Fibroblast of skin of left quadriceps (primary cell): ENCODE results near the gene PGF.

ENCODE experiments used
- DNase-seq, 2 experiments: peaks; one replicate each; pipeline ENCODE4 v3.0.0-alpha.2; 2013; ENCODE audit warnings: low read depth in 2 of 2

PGF gene

DNA sequence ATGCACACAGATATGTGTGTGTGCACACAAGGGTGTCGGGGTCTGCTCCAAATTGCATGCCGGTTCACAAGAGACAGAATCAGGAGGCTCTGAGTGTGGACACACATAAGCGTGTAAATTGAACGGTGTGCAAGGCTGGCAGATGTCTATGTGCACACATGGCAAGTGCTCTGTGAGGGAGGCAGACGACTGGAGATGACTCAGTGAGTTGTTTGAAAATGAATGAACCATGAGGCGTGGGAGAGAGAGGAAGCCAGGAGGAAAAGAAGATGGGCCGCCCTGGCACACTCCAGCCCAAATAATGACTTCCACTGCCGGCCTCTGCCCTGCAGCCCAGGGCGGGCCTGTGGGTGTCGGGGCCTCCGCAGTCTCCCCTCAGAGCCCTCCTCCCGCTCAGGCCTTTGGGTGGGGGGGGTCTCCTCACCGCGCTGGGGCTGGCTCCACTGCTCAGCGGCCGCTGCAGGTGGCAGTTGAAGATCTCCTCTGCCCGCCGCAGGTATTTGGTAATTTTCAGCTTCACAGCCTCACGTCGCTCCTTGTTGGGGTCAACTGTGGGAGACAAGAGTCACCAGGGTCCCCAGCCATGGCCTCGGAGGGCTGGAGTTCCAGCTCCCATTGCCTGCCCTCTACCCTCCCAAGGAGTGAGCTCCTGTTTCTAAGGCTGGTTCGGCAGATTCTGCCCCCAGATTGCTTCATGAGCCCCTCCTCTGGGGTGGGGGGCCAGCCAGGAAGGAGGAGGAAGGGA lies 35.8 kb downstream of the PGF start:
- DNase-seq = no peak

DNA sequence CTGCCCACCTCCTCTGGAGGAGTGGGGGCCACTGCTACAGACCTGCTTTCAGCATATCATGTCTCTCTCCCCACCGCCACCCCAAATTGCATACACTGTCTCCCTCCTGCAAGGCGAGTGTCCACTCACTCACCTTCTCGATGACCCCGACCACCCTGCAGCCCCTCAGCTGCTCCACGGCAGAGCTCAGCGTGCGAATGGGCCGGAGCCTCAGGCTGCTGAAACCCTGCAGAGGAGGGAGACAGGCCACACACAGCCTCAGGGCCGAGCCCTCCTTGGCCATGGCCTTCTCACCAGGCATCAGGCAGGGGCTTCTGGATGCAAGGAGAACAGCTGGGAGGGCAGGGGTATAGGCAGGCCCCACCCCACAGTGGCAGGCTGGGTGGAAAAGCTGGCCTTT lies 37.0 kb downstream of the PGF start:
- DNase-seq = no peak

DNA sequence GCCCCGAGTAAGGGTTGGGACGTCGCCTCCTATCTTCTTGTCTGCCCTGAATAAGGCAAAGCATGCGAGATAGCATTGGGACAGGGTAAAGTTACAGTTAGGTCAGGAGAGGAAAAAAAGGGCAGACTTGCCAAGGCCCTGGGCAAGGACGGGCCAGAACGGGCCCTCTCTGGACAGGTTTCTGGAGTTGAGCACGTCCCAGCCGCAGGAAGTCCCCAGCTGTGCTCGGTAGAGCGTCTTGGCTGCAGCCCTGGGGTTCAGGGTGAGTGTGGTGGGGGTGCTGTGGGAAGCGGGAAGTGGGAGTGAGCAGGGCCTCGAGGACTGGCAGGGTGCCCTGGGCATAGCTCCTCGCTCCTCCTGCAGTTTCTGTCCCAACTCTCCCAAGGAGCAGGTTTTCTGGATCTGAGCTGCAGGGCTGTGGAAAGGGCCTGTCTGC lies 37.7 kb downstream of the PGF start:
- no peak for DNase-seq

DNA sequence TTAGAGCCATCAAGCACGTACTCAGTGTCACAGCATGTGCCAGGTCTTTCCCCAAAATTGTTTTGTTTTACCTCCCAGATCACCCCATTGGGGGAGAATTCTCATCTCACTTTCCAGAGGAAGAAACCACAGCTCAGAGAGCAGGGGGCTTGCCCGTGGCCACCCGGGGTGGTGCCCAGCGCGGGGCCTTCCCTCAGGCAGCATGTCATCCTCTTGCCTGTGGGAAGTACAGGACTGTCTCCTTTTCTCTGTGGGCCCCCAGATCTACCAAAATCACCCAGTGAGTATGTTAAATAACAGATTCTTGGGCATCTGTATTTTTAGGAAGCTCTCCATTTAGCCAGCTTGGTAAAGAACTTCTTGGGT lies 38.2 kb downstream of the PGF start:
- no peak for DNase-seq

DNA sequence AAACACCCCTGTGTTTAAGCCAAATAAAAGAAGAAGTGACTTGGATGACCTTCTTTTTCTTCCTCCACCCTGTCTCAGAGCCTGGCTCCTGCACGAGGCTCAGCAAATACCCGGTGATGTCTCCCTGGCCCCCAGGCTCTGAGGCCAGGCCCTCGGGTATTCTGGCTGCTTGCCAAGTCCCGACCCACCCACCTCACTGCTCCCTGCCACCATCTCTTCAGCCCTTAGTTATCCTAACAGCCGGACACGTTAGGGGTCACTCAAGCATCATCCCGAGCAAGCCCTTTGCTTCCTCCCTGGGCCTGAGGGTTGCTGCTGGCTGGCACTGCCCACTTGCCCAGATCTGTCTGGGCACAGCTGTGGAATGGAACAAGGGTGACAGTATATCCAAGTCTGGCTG lies 39.6 kb downstream of the PGF start:
- no peak for DNase-seq

DNA sequence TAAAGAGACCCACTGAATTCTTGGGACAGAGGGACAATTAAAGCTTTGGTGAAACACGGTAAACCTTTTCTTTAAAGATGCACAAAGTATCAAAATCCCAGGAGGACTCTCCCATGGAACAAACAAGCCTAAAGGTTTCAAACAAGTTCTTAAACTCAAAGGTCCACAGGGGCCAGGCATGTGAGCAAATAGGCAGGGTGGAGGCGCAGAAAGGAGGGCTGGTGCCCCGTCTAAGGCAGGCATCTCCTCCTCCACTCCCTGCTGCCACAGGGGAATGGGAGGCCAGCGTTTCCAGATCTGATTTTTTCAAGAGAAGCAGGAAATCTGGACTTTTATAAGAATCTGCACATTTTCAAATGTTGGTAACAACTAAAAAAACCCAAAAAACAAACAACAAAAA lies 40.0 kb downstream of the PGF start:
- no peak for DNase-seq

DNA sequence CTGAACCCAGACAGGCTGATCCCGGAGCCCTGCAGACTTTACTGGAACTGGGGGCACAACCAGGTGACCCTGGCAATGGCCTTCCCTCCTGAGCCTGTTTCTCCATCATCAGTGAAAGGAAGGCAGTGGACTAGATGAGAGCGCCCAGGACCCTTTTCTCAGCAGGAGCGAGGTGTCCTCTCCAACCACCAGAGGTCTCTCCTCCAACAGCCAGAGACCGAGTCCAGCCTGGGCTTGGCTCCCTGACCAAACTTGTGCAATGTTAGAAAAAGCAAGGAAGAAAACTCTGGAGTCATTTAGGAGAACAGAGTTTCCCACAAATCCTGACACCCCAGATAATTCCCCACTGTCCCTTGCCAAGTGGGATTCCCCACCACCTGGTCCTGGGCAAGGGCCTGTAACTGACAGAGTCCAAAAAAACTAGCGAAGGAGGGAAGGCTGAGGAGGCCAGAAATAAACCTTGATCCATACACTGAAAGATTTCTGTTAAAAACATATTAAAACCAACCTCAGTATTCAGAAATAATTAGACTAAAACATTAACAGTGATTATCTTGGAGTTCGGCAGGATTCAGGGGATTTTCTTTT lies 41.3 kb downstream of the PGF start:
- peak; percentile 44 to 45 for DNase-seq

DNA sequence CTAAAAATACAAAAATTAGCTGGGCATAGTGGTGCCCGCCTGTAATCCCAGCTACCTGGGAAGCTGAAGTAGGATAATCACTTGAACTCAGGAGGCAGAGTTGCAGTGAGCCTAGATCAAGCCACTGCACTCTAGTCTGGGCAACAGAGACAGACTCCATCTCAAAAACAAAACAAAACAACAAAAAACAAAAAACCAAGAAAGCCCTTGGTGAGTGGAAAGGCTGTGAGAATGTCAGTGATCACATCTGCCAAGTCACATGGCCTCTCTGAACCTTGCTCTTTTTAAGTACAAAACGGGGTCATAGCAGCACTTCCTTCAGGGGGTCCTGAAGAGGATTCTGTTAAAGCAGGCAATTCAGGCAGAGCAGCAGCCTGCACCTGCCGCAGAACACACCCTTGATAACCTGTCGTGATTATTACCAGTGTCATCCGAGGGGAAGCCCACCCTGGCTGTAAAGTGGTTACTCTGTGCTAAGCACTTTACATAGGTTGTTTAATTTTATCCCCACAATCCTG lies 41.9 kb downstream of the PGF start:
- no peak for DNase-seq

DNA sequence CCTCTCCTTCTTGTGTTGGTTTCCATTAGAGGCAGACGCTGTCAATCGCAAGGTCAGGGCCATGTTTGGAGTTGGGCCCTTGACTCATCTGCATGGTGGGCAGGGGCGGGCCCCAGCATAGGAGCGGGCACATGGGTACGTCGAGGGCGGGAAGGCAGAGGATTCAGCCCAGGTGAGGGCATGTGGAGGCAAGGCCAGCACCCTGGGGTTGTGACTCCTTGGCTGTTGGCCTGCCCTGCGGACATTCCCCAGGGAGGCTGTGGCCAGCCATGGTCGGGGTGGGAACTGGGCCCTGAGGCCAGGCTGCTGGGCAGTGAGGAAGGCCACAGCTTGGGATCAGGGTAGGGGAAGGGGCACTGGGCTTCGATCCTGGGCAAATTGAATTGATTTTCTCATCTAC lies 42.6 kb downstream of the PGF start:
- DNase-seq = no peak

DNA sequence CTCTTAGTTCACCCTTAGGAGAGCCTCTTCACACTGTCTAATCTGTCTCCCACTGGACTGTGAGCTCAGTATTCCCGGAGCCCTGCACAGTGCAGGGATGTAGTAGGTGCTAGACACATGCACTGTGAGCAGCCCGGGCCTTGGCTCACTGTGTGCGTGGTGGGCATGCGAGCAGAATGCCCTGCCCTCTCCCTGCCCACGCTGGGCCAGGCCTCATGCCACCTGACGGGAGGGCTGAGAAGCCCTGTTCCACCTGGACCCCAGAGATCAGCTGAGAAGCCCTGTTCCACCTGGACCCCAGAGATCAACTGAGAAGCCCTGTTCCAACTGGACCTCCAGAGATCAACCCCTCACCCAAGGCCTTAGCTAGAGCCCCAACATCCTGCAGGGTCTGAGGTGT lies 43.3 kb downstream of the PGF start:
- no peak for DNase-seq

DNA sequence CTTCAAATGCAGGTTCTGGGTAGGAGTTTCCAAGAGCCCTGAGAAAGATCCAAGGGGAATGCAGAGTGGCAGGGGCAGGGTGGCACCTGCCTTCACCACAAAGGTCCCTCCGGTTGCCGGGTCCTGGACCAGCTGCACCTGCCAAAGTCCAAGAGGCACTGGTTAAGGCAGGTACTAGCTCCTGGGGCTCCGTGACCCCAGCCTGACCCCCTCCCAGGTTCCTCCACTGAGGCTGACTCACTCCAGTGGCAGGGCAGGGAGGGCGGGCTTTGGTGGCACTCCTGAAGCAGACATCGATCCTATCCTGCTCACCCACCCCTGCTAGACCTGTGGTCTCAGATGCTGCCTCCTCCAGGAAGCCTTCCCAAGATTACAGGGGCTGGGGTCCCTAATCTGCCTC lies 43.7 kb downstream of the PGF start:
- no peak for DNase-seq

DNA sequence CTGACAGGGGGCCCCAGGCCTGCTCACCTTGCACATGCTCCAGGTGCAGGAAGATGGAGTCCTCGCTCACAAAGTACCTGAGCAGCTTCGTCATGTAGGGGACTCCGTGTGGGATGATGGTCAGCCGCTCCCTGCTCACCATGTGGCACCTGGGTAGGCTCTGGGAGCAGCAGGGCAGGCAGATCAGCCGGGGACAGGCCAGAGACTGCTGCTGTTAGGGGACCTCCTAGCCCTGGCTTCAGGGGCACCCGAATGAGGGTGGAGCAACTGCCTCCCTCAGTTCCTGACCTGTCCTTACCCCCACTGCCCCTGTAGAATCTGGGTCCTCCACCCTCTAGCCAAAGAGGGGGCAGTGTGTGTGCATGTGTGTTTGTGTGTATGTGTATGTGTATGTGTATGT lies 44.2 kb downstream of the PGF start:
- DNase-seq = no peak

DNA sequence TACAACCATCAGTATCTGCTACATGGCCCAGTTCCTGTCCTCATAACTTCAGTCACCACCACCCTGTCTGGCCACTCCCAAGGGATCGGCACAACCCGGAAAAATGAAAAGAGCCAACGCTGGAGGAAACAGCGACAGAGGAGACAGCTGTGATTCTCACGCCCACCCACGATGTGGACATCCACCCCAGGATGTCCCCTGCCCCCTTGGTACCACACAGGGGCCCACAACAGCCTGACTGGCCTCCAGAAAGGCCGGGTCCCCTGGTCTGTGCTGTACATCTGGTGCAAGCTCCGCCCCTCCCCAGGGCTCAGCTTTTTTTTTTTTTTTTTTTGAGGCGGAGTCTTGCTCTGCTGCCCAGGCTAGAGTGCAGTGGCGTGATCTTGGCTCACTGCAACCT lies 44.8 kb downstream of the PGF start:
- DNase-seq = no peak

DNA sequence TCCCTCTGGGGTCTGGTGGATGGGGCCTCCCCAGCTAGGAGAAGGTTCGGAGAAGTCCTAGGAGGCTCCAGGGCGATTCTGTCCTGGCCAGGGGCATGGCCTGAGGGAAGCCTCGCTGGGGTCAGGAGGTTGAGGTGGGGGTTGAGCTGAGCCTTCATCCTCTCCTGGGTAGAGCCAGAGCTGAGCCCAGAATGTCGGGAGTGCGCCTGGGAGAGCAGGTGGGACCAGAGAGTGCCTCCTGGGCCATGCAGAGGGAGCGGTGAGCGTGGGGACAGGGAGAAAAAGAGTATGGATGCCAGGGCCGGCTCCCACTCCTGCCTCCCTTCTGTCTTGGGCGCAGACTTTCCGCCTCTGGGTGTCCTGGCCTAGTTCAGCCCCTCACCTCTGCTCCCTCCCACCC lies 45.5 kb downstream of the PGF start:
- no peak for DNase-seq

DNA sequence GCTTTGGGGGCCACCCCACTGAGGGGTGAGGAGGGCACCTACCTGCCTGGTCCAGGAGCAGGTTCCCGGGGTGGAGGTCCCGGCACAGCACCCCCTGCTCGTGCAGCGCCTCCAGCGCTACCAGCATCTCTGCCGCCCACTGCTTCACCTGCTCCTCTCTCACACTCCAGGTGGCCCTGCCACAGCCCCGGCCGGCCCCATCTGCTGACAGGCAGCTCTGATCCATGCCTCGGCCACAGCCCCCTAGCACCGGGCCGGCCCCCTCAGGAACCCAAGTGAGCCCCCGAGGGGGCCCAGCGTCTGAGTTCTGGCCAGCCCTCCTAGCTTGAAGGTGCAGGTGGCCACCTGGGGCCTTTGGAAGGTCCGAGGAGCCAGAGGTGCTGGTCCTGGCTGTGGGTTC lies 45.9 kb downstream of the PGF start:
- DNase-seq = no peak

DNA sequence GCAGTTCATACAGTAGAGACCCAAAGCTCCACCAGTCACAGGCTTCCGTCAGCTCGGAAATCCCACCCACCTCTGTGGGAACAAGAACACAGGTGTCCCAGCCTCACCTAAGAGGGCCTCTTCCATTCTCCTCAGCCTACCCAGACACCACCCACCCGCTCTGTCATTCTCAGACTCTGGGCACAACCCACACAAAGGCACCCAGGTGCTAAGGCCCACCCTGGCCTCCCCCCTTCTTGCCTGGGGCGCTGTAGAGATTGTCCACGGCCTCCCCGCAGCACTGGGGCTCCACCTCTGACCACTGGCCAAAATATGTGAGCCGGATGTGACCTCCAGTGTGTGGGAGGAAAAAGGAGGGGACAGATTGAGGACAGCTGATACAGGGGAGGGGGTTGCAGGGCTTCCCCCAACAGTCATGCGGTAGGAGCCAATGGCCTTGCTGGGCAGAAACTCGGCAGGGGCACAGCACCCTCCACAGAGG lies 46.5 kb downstream of the PGF start:
- DNase-seq = no peak

DNA sequence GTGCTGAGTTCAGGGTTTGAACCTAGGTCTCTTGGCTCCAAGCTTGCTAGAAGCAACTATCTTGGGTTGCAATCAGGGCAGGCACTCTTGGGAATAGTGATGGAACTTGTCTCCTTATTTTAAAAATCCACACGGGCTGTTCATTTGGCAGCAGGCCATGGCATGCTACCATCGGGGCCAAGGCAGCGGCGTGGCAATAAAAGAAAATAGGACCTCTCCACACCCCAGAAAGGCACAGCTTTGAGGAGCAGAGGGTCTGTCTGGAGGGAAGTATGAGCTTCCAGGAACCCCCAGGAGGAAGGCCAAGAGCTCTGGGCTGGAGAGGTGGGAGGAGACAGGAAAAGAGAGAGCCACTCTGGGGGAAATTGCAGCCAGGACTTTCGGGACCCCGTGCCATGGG lies 47.7 kb downstream of the PGF start:
- DNase-seq = no peak

DNA sequence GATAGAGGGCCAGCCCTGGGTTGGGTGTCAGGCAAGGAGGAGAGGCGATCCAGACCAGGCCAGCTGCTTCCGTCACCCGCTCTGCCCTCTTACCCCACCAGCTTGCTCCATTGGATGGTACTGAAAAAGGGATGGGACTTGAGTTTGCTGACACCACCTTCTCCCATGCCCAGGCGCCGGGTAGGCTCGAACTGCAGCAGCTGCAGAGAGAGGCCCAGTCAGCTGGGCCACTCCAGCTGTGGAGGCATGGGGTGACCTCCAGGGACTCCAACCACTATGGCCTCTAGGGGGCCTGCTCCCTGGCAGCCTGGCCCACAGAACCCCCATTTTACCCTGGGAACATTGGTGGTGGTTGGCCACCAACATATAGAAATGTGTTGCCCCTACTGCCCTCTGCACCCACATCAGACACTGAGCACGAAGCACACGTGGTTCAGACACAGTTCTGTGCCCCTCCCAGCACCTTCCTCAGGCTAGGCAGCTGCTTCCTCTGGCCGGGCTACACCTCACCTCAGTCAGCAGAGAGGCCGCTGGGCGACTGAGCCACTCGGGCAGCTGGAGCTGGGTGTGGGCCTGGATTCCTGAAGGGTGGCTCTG lies 48.4 kb downstream of the PGF start:
- DNase-seq = no peak

DNA sequence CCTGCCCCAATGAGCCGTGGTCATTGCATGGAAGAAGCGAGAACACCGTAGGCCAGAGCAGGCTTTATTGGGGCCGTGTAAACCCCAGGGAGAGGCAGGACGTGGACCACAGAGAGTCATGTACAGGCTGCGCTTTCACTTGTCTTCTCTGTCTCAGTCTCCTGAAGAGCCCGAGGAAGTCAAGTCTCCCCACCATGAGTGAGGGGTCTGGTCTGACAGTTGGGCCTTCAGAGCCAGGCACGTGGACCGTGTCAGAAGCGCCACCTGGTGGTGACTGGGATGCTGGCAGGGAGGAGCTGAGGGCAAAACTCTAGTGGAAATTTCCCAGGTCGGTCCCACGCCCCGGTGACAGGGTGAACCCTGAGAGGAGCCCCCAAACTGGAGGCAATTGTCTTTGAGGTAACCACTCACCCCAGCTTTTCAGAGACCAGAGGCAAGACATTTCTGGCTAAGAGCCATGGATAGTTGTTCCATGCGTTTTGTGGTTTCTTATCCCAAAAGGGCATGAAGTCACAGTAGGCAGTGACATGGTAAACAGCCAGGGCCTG lies 49.7 kb downstream of the PGF start:
- DNase-seq = peak in 1 of 2 experiments; percentile 26

DNA sequence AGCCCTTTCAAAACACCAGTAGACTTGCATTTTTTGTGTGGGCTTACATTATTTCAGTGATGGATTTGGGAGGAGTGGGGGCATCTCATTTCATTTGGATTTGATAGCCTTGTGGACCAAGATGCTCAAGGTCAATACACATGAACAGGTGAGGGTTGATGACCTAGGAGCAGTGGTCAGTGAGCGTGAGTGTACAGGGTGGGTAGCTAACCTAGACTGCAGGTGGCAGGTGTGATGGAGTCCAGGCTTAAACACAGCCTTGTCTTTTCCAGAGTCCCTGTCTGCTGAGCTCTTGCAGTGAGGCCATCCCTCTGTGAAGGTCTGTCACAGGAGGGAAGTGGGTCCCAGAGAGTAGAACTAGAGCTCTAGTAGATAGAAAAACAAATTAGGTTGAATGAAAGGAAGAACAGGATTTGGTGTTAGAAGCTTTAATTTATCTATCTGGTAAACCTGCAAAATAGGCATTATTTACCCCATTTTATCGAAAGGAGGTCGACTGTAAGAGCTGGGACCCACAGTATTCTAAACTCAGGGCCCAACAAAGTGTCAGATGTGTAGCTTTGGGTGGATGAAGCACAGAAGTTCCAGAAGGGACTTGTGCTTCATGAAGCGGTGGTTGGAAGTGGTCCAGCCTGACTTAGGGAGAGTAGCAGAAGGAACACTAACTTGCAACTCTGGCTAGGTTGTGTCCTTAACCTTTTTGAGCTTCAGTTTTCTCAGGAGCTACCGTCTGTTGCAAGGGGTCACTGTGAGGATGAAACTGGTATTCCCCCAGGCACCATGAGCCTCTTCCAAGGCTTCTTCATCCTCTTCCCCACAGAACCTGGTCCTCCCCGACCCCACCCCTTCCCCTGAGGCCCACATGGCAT lies 50.5 kb downstream of the PGF start:
- DNase-seq = no peak

DNA sequence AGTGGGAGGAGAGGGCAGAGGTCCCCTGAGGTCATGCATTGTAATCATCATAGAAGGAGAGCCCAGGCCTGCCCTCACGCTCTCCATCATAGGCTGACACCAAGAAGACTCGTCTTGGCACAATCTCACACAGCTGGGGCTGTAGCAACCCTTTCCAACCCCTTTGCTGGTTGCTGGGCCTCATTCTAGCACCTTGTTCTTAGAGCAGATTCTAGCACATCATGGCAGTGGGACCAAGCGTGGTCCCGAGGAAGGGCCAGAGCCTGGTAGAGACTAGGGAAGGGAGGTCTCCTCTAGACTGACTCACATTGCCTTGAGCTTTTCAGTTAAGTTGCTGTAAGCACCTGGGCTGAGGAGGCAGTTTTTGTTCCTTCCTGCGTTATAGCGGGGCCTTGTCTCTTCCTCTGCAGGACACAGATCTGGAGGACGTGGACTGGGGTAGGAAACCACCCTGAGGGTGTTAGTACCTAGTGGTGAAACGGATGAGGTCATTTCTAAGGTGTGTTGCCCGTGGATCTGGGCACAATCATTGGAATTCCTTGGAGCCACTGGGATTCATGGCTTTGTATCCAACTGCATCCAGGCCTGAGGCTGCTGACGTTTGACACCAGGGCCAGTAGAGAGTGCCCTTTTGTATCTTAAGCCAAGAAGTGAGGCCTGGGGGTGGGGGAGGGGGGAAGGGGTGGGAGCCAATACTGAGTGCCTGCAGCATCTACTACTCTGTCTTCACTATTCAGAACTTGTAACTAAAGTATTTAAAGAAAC lies 52.3 kb downstream of the PGF start:
- DNase-seq = no peak
